Lower lobe of right lung (tissue), 2 donors: Measurements from ENCODE around the gene ZBTB6. TPM values are rescaled to one million over a fixed set of nuclear protein-coding genes. Genes with fewer than 3 reads are reported as not detected.

Experiments
- ATAC-seq, 2 donors: fragments of 200-7000 bp; cut with Tn5 transposase; one replicate each; pipeline ENCODE4 v1.9.1; 2020 to 2022; ENCODE audit warnings: mild to moderate bottlenecking in 2 of 2, moderate library complexity in 2 of 2
- DNase-seq: peaks from one replicate; pipeline ENCODE4 v3.0.0-alpha.2; 2020
- H3K27ac ChIP-seq: fragments of 200-600 bp; one replicate; pipeline ENCODE4 v1.8.0; 2022
- H3K27me3 ChIP-seq: fragments of 200-600 bp; one replicate; pipeline ENCODE4 v1.8.0; 2022; ENCODE audit warnings: low read depth
- H3K36me3 ChIP-seq: fragments of 200-600 bp; one replicate; pipeline ENCODE4 v1.8.0; 2022; ENCODE audit warnings: mild to moderate bottlenecking
- H3K4me1 ChIP-seq: fragments of 200-600 bp; one replicate; pipeline ENCODE4 v1.8.0; 2022
- H3K4me3 ChIP-seq: fragments of 200-600 bp; one replicate; pipeline ENCODE4 v1.8.0; 2022; ENCODE audit warnings: mild to moderate bottlenecking
- H3K9me3 ChIP-seq: fragments of 200-600 bp; one replicate; pipeline ENCODE4 v1.8.0; 2022
- CTCF ChIP-seq: fragments of 200-600 bp; IDR thresholded peaks from one replicate; pipeline ENCODE4 v1.8.0; 2022; ENCODE audit warnings: antibody characterized with exemption, mild to moderate bottlenecking
- intact Hi-C: fragments of 100-400 bp; cut with DNase I; formaldehyde crosslinking; loops from one replicate; pipeline ENCODE4 v1.11.0; 2022
- total RNA-seq: library from RNA; stranded (reverse); fragmentation: NEBNext Ultra II Directional; extraction: Animal tissue kit (Norgen Biotek cat#: 25700); gene quantifications from one replicate; pipeline ENCODE4 v1.2.1, GENCODE V29; 2021
- donor health status: DM: no; HTN: yes; CAD: no; lungs with severe emphysema.

Gene ZBTB6
- total RNA-seq, 1 donor from 2014 or later: 8.9 TPM

- DNase-seq (no peak), ATAC-seq (no peak)
- TF ChIP-seq CTCF: no peak
- Histone ChIP-seq H3K4me3 (no peak overlapping the region), H3K36me3 (peaks cover 54% of the 10 kb centered on the region), H3K27ac (peak overlapping the region; percentile 1), H3K4me1 (no peaks in the 10 kb centered on the region), H3K9me3 (no peaks in the 10 kb centered on the region), H3K27me3 (no peaks in the 10 kb centered on the region)
- intact Hi-C loops: no loop called here
These were observed 47.0 kb downstream of the ZBTB6 start for GRCh38 chr9:122866079-122866478.

- H3K27ac ChIP-seq: peak overlapping the region; percentile 1
- H3K36me3 ChIP-seq: peaks cover 50% of the 10 kb centered on the region
- TF ChIP-seq CTCF: no peak
- H3K9me3 ChIP-seq: no peaks in the 10 kb centered on the region
- intact Hi-C loops: no loop called here
- no peak overlapping the region for H3K4me3 ChIP-seq
- no peaks in the 10 kb centered on the region for H3K4me1 ChIP-seq
- no peak for DNase-seq
- H3K27me3 ChIP-seq: no peaks in the 10 kb centered on the region
- ATAC-seq: no peak
These were observed 47.8 kb downstream of the ZBTB6 start for GRCh38 chr9:122865300-122865699.

- intact Hi-C loops: no loop called here
- no peak overlapping the region for H3K27ac ChIP-seq
- TF ChIP-seq CTCF: no peak
- no peaks in the 10 kb centered on the region for H3K9me3 ChIP-seq
- H3K4me3 ChIP-seq: no peak overlapping the region
- no peaks in the 10 kb centered on the region for H3K27me3 ChIP-seq
- no peaks in the 10 kb centered on the region for H3K4me1 ChIP-seq
- no peak for DNase-seq
- H3K36me3 ChIP-seq: peaks cover 51% of the 10 kb centered on the region
- ATAC-seq: no peak
These were observed 49.7 kb downstream of the ZBTB6 start for GRCh38 chr9:122863407-122863806.

- H3K9me3 ChIP-seq: no peaks in the 10 kb centered on the region
These were observed 52.6 kb downstream of the ZBTB6 start for GRCh38 chr9:122860319-122861142.

More at GRCh38 chr9:122860319-122861142, 52.6 kb downstream of the ZBTB6 start:
- ATAC-seq: no peak
- no peak overlapping the region for H3K27ac ChIP-seq
- no peaks in the 10 kb centered on the region for H3K4me1 ChIP-seq
- H3K36me3 ChIP-seq: peaks cover 76% of the 10 kb centered on the region
- H3K4me3 ChIP-seq: no peak overlapping the region
- DNase-seq: no peak
- H3K27me3 ChIP-seq: no peaks in the 10 kb centered on the region
- TF ChIP-seq CTCF: no peak
- intact Hi-C loops: no loop called here

Other genes with a start within 250 kb of the ZBTB6 start
- not detected for gene OR1L3, start 238.2 kb downstream of the ZBTB6 start, total RNA-seq
- gene OR1L4, start 189.3 kb downstream of the ZBTB6 start, total RNA-seq: not detected
- gene OR1L6, start 171.0 kb downstream of the ZBTB6 start, total RNA-seq: not detected
- gene OR5C1, start 124.4 kb downstream of the ZBTB6 start, total RNA-seq: not detected
- not detected for gene OR1K1, start 113.2 kb downstream of the ZBTB6 start, total RNA-seq
- gene PDCL, start 84.7 kb downstream of the ZBTB6 start, total RNA-seq: 31.0 TPM
- 44.2 TPM for gene RC3H2, start 8.0 kb downstream of the ZBTB6 start, total RNA-seq
- 7.2 TPM for gene ZBTB26, start 18.2 kb upstream of the ZBTB6 start, total RNA-seq
- 62.0 TPM for gene RABGAP1, start 27.7 kb upstream of the ZBTB6 start, total RNA-seq
- gene GPR21, start 120.3 kb upstream of the ZBTB6 start, total RNA-seq: 2.2 TPM